ENCODE results near the gene RSPH1. TPM values are rescaled to one million over a fixed set of nuclear protein-coding genes. Genes with fewer than 3 reads are reported as not detected.

RSPH1 gene
- total RNA-seq, 1 donor from 2014 or later, result not detected

DNA sequence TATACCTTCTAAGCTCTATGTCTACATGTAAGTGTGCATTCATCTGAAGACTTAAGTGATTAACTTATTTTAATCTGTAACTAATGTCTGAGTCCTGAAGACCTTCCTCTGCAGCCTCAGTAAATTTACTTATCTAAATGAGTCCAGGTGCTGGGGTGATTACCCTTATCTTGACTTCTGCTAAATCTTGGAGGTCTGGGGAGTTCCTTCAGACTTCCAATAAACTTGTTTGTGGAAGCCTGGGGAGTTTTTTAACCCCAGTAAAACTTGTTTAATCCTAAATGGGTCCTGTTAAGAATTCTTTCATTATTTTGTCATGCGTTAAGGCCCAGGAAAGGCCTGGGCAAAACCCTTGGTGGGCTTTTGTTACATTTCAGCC is 37.0 kb downstream of the RSPH1 start:
- peaks cover 11% of the 10 kb centered on the region for H3K9me3 Mint-ChIP-seq
- intact Hi-C loops (cut with micrococcal nuclease), result no loop called here
- no peak for DNase-seq
- H3K27me3 Mint-ChIP-seq, result no peaks in the 10 kb centered on the region
- peaks cover 3% of the 10 kb centered on the region for H3K36me3 Mint-ChIP-seq (ENCODE audit: low read depth)
- peaks cover 55% of the 10 kb centered on the region for H3K4me1 Mint-ChIP-seq
- no peak overlapping the region for H3K4me3 Mint-ChIP-seq
- H3K27ac Mint-ChIP-seq, result no peak overlapping the region

DNA sequence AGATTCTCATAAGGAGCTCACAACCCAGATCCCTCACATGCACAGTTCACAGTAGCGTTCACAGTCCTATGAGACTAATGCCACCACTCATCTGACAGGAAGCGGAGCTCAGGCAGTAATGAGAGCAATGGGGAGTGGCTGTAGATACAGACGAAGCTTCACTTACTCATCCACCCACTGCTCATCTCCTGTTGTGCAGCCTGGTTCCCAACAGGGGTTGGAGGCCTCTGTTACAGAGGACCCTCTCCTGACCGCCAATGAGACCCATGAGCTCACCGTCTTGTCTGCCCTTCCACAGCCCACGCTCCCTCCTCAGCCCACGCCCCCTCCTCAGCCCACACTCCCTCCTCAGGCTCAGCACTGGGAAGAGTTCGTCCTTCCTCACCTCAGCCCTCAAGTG is 39.6 kb downstream of the RSPH1 start:
- intact Hi-C loops (cut with micrococcal nuclease), result no loop called here
- Mint-ChIP-seq H3K4me1 (peaks cover 46% of the 10 kb centered on the region), H3K4me3 (peak overlapping the region; percentile 14), H3K27me3 (no peaks in the 10 kb centered on the region), H3K36me3 (ENCODE audit: low read depth) (no peaks in the 10 kb centered on the region), H3K9me3 (no peaks in the 10 kb centered on the region), H3K27ac (peak overlapping the region; percentile 90)
- peak; percentile 83 for DNase-seq

DNA sequence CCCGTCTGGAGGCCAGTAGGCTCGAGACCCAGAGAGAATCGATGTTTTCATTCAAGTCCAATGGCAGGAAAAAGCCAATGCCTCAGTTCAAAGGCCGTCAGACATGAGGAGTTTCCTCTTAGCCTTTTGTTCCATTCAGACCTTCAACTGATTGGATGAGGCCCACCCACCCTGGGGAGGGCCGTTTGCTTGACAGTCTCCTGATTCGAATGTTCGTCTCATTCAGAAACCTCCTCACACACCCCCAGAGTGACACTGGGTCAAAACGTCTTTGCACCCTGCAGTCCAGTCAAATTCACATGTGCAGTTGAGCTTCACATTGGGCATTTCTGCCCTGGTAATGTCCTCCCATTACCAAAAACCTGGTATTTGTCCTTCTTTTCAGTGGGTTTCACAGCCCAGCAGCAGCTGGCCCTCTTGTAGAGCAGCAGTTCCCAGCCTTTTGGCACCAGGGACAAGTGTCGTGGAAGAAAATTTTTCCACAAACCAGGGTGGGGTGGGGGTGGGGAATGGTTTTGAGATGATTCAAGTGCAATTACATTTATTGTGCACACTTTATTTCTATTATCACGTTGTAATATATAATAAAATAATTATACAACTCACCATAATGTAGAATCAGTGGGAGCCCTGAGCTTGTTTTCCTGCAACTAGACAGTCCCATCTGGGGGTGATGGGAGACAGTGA is 40.1 kb downstream of the RSPH1 start:
- Mint-ChIP-seq H3K4me3 (no peak overlapping the region), H3K9me3 (no peaks in the 10 kb centered on the region), H3K36me3 (ENCODE audit: low read depth) (no peaks in the 10 kb centered on the region), H3K27me3 (no peaks in the 10 kb centered on the region), H3K4me1 (peaks cover 43% of the 10 kb centered on the region), H3K27ac (no peak overlapping the region)
- no peak for DNase-seq
- intact Hi-C loops (cut with micrococcal nuclease), result no loop called here

DNA sequence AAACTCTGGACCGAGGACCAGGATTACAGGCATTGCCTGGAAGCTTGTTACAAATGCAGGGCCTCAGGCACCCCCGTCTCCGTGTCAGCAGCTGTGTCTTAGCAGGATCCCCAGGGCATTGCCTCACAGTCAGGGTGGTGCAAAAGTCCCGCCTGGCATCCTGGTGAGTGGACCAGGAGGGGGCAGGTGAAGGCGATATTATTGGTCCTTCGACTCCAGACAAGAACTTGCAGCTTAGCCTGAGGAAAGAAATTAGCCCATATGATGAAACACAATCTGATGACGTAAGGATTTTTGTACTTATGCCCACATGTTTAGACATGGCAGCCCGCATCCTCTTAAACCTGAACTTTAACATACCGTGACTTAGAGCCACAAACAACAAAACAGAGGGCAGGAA is 40.8 kb downstream of the RSPH1 start:
- H3K9me3 Mint-ChIP-seq, result no peaks in the 10 kb centered on the region
- H3K4me1 Mint-ChIP-seq, result peaks cover 43% of the 10 kb centered on the region
- no peaks in the 10 kb centered on the region for H3K27me3 Mint-ChIP-seq
- H3K36me3 Mint-ChIP-seq (ENCODE audit: low read depth), result no peaks in the 10 kb centered on the region
- DNase-seq, result no peak
- H3K4me3 Mint-ChIP-seq, result no peak overlapping the region
- H3K27ac Mint-ChIP-seq, result no peak overlapping the region
- intact Hi-C loops (cut with micrococcal nuclease), result no loop called here

DNA sequence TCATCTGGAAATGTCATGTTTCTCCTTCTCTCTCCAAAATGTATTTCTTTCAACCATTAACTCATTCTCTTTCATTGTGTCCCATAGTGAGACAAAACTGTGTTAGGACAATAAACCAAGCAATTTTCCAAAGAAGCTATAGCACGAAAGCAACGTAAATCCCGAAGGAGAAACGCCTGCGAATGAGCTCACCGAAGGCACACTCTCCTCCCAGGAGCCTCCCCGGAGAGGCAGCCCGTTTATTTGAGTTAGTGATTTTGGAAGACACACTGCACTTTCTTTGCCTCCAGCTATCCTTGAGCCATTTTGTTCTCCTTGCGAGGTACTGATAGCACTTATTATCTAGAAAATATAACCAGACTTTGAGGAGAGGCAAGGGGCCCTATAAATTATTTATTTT is 41.2 kb downstream of the RSPH1 start:
- Mint-ChIP-seq H3K9me3 (no peaks in the 10 kb centered on the region), H3K27me3 (no peaks in the 10 kb centered on the region), H3K36me3 (ENCODE audit: low read depth) (no peaks in the 10 kb centered on the region), H3K27ac (no peak overlapping the region), H3K4me1 (peaks cover 44% of the 10 kb centered on the region), H3K4me3 (no peak overlapping the region)
- DNase-seq, result no peak
- intact Hi-C loops (cut with micrococcal nuclease), result no loop called here

DNA sequence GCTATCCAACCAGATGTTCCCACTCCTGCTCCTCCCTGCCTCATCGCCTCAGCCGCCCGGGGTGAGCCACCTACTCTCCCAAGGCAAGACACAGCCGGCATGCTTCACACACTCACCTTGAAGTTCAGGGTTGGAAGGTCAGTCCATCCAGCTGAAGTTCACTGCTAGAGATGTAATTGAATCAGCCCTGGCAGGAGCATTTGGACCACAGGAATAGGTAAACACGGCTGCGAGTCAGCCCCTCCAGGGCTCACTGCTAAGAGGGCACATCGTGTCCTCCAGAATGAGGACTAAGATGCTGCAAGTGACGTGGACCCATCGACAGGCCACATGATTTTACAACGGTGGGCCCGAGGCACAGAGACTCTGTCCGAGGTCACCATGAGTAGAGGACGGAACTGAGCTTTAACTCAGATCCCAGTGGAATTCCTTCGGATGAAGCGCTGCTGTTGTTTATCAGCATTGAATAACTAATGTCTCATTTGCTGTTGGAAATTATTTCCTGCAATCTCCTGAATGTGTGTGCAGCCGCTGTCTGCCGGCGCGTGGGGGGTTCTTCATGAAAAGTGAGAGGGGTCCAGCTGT is 41.9 kb downstream of the RSPH1 start:
- Mint-ChIP-seq H3K9me3 (no peaks in the 10 kb centered on the region), H3K27me3 (no peaks in the 10 kb centered on the region), H3K4me3 (no peak overlapping the region), H3K4me1 (peaks cover 49% of the 10 kb centered on the region), H3K36me3 (ENCODE audit: low read depth) (peaks cover under 1% of the 10 kb centered on the region), H3K27ac (no peak overlapping the region)
- no peak for DNase-seq
- intact Hi-C loops (cut with micrococcal nuclease), result no loop called here

DNA sequence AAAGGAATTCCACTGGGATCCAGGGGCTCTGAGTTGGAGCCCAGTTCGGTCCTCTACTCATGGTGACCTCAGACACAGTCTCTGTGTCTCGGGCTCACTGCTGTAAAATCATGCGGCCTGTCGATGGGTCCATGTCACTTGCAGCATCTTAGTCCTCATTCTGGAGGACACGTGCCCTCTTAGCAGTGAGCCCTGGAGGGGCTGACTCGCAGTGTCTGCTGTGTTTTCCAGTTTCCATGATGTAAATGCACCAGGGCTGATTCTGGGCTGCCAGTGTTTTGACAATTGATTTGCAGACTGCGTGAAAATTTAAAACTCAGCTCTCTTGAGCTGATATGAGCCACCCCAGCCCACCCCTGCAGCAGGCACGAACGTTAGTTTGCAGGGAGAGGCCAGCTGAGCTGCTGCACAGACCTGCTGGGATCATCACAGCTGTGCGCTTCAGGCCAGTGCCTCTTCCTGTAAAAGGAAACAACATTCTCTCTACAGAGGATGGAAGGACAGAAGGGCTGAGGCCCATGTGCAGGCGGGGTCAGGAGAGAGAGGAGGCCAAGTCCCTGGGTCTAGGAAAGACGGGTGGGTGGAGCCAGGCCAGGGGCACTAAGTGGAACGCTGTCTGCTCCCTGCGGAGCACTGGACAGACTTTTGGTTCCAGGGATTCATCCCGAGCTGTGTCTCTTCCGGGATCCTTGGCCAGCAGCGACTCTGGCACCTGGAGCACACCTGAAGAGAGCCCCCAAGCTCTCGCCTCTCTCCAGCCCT is 42.6 kb downstream of the RSPH1 start:
- Mint-ChIP-seq H3K4me3 (no peak overlapping the region), H3K9me3 (no peaks in the 10 kb centered on the region), H3K27ac (no peak overlapping the region), H3K4me1 (peaks cover 53% of the 10 kb centered on the region), H3K27me3 (no peaks in the 10 kb centered on the region), H3K36me3 (ENCODE audit: low read depth) (peaks cover 2% of the 10 kb centered on the region)
- DNase-seq, result no peak
- intact Hi-C loops (cut with micrococcal nuclease), result no loop called here

DNA sequence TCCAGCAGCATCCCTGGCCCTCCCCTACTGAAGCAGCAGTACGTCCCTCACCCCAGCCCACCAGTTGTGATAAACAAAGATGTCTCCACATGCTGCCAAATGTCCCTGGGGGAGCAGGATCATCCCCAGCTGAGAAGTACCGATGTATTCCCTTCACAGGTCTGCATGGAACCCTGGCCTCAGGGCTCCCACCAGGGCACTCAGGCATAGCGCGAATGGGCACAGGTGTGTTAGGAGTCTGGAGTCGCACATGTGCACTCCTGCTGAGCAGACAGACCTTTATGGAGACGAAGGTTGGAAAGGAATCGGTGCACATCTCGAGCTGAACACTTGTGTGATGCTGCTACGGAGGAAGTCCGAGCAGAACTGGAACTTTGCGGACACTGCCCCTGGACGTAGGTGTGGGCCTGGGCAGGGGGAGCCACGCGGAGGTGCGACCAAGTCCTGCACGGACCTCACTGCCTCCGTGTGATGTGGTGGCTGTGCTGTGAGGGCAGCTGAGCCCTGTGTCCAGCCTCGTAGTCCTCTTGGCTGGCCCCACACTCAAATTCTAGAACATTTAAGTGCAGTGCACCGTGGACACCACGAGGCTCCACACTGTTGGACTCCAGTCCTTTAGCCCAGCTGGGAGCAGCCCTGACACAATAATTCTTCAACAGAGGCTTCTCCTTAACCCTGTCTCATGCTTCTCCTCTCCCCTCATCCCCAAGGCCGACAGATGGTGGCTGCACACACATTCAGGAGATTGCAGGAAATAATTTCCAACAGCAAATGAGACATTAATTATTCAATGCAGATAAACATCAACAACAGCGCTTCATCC is 43.4 kb downstream of the RSPH1 start:
- no peak overlapping the region for H3K27ac Mint-ChIP-seq
- peaks cover 61% of the 10 kb centered on the region for H3K4me1 Mint-ChIP-seq
- intact Hi-C loops (cut with micrococcal nuclease), result no loop called here
- H3K4me3 Mint-ChIP-seq, result no peak overlapping the region
- DNase-seq, result no peak
- H3K9me3 Mint-ChIP-seq, result no peaks in the 10 kb centered on the region
- H3K36me3 Mint-ChIP-seq (ENCODE audit: low read depth), result peaks cover 9% of the 10 kb centered on the region
- no peaks in the 10 kb centered on the region for H3K27me3 Mint-ChIP-seq

DNA sequence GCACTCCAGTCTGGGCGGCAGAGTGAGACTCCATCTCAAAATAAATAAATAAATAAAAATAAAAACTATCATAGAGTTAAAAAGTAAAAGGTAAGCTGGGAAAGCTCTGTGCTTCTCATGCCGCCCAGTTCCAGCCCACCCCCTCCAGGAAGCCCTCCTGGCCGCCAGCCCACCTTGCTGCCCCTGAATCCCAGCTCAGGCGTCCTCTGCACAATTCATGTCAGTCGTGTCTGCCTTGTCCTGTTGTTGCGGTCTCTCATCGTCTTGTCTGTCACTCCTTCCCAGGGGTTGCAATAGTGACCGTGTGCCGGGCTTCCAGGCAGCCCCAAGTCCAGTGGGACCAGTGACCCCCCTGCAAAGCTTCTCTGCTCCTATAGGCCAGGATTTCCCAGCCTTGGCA is 44.1 kb downstream of the RSPH1 start:
- Mint-ChIP-seq H3K36me3 (ENCODE audit: low read depth) (peaks cover 16% of the 10 kb centered on the region), H3K27ac (no peak overlapping the region), H3K9me3 (no peaks in the 10 kb centered on the region), H3K27me3 (no peaks in the 10 kb centered on the region), H3K4me3 (no peak overlapping the region), H3K4me1 (peaks cover 58% of the 10 kb centered on the region)
- no peak for DNase-seq
- intact Hi-C loops (cut with micrococcal nuclease), result loop anchor here (2.0 kb wide), 4 partner anchors 51 to 441 kb away; partner anchors contain the start of gene NDUFV3

DNA sequence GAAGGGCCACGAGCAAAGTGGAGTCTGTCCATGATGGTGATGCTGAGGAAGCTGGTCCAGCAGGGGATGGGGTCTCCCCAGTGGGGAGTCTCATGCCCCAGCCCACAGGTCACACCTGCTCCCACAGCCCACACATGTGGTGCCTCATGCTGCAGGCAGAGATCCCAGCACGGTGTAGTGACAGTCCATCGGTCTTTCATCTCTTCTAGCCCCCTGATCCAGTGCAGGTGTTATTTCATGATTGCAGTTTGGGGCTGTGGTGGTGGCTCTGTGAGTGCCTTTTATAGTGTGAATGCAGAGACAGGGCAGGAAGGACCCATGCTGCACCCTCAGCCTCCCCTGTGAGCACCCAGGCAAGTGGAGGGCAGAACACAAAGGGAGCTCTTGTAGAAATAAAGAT is 47.3 kb downstream of the RSPH1 start:
- no peaks in the 10 kb centered on the region for H3K27me3 Mint-ChIP-seq
- DNase-seq, result no peak
- H3K4me3 Mint-ChIP-seq, result no peak overlapping the region
- peaks cover 53% of the 10 kb centered on the region for H3K4me1 Mint-ChIP-seq
- H3K27ac Mint-ChIP-seq, result peak overlapping the region; percentile 25
- intact Hi-C loops (cut with micrococcal nuclease), result no loop called here
- H3K36me3 Mint-ChIP-seq (ENCODE audit: low read depth), result peaks cover 45% of the 10 kb centered on the region
- no peaks in the 10 kb centered on the region for H3K9me3 Mint-ChIP-seq

DNA sequence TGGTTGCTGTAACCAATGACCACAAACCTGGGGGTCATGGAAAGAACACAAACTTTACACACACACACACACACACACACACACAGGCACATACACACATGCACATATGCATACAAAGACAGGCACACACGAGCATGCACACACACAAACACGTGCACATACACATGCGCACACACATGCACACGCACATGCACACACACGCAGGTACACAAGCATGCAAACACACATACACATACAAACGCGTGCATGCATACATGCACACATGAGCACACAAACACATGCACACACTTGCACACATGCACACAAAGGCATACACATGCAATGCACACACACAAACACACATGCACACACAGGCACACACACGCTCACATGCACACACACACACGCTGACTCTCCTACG is 48.3 kb downstream of the RSPH1 start:
- peaks cover 46% of the 10 kb centered on the region for H3K4me1 Mint-ChIP-seq
- H3K27ac Mint-ChIP-seq, result peak overlapping the region; percentile 20
- H3K9me3 Mint-ChIP-seq, result no peaks in the 10 kb centered on the region
- intact Hi-C loops (cut with micrococcal nuclease), result no loop called here
- H3K27me3 Mint-ChIP-seq, result no peaks in the 10 kb centered on the region
- no peak overlapping the region for H3K4me3 Mint-ChIP-seq
- H3K36me3 Mint-ChIP-seq (ENCODE audit: low read depth), result peaks cover 51% of the 10 kb centered on the region
- DNase-seq, result no peak

DNA sequence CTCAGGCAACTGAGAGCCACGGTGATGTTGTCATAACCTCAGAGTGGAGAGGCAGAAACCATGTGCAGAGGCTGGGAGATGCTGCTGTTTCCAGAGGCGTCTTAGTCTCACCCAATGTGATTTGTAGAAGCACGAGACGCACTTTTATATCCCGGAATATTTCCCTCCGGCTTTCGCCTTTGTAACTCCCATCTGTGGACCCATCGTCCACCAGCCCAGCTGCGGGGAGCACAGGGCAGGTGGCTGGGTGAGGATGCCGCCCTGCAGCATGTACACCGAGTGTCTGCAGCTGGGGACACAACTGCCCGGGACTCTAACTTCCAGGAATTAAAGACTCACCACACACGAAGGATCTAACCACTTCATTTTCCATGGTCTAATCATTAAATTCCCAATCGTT is 48.8 kb downstream of the RSPH1 start:
- Mint-ChIP-seq H3K4me3 (no peak overlapping the region), H3K27ac (peak overlapping the region; percentile 50), H3K4me1 (peaks cover 46% of the 10 kb centered on the region), H3K27me3 (no peaks in the 10 kb centered on the region), H3K9me3 (no peaks in the 10 kb centered on the region), H3K36me3 (ENCODE audit: low read depth) (peaks cover 57% of the 10 kb centered on the region)
- intact Hi-C loops (cut with micrococcal nuclease), result no loop called here
- DNase-seq, result no peak

DNA sequence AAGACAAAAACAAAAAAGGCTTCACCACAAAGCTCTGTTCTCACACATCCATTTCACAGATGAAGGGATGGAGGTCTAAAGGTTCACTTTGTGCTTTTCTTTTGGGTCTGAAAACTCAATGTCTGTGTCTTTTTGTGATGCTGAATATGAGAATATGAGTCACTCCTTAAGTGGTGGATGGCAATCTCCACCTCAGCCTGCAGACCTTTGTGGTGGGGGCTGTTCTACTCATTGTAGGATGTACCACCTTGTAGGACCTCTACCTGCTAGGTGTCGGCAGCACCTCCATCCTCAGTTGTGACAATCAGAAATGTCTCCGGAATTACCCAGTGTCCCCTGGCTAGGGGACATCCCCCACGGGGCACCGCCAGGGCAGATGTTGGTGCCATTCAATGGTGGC is 49.5 kb downstream of the RSPH1 start:
- no peaks in the 10 kb centered on the region for H3K9me3 Mint-ChIP-seq

DNA sequence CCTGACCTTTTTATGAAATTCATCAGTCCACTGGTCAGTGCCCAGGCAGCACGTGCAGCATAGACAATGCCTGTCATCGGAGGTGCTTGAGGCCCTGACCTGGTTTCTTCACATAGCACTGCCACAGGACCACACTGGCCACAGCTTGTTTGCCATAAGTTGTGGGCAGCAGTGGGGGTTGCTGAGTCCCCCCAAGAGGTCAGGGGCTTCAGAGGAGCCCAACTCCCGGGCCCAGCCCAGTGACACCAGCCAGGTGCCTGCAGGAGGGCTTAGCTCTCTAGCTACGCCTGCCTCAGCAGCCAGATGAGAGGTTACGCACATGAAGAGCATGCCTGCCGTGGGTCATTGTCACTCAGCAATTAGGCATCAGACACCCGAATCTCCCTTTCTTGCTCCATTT is 50.7 kb downstream of the RSPH1 start:
- DNase-seq, result no peak
- Mint-ChIP-seq H3K4me1 (peaks cover 48% of the 10 kb centered on the region), H3K4me3 (no peak overlapping the region), H3K36me3 (ENCODE audit: low read depth) (peaks cover 71% of the 10 kb centered on the region), H3K27me3 (no peaks in the 10 kb centered on the region), H3K27ac (no peak overlapping the region), H3K9me3 (no peaks in the 10 kb centered on the region)
- intact Hi-C loops (cut with micrococcal nuclease), result no loop called here

More for the DNA sequence above, 49.5 kb downstream of the RSPH1 start:
- DNase-seq, result no peak
- peaks cover 48% of the 10 kb centered on the region for H3K4me1 Mint-ChIP-seq
- no peak overlapping the region for H3K4me3 Mint-ChIP-seq
- H3K27ac Mint-ChIP-seq, result peak overlapping the region; percentile 50
- H3K36me3 Mint-ChIP-seq (ENCODE audit: low read depth), result peaks cover 61% of the 10 kb centered on the region
- no peaks in the 10 kb centered on the region for H3K27me3 Mint-ChIP-seq
- intact Hi-C loops (cut with micrococcal nuclease), result no loop called here
